Activated naive CD4-positive, alpha-beta T cell (primary cell): ENCODE measurements around the gene SIVA1.

Experiments
- DNase-seq, 4 experiments: peaks; one replicate each; lab custom pipeline; 2025; lab: John Stamatoyannopoulos, UW

Gene SIVA1

DNA sequence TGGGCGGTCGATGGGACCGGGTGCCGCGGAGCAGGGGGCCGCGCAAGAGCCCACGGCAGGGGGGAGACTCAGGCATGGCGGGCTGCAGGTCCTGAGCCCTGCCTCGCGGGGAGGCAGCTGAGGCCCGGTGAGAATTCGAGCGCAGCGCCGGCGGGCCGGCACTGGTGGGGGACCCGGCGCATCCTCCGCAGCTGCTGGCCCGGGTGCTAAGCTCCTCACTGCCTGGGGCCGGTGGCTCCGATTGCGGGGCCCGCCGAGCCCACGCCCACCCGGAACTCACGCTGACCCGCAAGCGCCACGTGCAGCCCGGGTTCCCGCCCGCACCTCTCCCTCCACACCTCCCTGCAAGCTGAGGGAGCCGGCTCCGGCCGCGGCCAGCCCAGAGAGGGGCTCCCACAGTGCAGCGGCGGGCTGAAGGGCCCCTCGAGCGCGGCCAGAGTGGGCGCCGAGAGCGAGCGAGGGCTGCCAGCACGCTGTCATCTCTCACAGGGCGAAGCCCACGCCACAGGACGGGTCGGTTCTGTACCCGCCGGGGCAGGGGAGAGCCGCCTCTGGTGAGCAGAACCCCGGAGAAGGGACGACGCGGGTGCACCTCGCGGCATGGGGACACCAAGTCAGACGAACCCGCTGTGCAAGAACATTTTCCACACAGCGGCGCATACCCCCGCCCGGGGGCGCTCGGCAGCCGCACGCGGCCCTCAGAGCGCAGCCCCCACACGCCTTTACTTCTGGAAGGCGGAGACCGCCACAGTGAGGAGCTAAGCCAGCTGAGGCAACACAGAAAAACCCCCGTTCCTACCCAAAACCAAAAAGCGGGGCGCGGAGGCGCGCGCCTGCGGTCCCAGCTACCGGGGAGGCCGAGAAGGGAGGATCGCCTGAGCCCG, 1.2 kb upstream of the SIVA1 start:
- no peak for DNase-seq

GRCh38 chr14:104752423-104752734, 568 bp upstream of the SIVA1 start:
- no peak for DNase-seq

DNA sequence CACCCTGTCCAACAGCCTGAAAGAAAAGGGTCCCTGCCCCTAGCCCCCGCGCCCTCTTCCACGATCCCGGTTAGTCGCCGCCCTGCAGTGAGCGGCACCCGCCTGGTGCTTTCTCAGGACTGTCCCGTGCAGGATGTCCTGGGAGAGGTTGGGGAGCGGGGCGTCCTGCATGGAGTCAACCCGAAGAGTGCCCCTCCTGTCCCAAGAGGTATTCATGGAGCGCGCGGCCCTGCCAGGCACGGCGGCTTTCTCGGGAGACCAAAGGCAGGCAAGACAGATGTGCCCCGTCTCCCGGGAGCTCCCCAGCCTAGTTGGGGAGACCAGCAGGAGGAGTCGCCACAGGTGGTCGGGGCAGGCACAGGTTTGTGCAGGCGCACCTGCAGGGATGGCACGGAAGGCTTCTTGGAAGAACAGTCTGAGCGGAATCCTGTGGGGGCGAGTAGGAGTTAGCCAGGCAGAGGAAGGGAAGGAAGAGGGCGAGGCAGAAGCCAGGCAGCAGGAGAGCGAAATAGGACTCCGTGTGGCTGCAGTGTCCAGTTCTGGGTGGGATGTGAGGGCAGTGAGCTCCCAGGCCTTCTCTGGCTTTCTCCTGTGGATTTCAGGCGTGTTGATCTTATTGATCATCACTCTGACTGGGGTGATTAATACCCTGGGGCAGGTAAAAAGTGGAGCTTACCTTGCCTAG, 723 bp downstream of the SIVA1 start:
- no peak for DNase-seq

DNA sequence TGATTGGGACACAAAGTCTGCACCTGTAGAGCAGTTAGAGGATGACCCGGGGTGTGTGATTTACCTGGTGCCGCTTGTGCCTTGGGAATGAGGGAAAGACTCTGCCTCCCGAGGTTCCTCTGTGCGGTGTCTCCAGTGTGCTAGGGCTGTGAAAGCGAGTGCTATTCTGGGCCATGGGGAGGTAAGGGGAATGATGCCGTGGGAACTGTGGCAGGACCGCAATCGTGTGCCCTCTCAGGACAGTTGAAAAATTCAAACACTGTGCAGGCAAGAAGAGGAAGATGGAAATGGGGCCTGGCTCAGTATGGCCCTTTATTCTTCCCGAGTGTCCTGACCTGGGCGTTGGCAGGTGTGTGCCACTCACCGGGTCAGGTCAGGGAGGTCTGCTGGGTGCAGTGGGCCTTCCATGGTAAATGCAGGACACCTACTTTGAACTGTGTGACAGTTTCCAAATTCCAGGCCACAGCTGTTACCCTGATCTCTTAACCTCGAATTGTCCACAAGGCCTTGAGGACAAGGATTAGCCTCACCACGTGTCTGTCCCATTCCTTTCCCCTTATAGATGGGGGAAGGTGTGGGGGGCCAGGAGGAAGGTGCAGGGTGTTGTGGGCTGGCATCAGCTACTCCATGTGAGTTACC, 1.4 kb downstream of the SIVA1 start:
- no peak for DNase-seq

GRCh38 chr14:104755621-104756020, 2.7 kb downstream of the SIVA1 start:
- no peak for DNase-seq

DNA sequence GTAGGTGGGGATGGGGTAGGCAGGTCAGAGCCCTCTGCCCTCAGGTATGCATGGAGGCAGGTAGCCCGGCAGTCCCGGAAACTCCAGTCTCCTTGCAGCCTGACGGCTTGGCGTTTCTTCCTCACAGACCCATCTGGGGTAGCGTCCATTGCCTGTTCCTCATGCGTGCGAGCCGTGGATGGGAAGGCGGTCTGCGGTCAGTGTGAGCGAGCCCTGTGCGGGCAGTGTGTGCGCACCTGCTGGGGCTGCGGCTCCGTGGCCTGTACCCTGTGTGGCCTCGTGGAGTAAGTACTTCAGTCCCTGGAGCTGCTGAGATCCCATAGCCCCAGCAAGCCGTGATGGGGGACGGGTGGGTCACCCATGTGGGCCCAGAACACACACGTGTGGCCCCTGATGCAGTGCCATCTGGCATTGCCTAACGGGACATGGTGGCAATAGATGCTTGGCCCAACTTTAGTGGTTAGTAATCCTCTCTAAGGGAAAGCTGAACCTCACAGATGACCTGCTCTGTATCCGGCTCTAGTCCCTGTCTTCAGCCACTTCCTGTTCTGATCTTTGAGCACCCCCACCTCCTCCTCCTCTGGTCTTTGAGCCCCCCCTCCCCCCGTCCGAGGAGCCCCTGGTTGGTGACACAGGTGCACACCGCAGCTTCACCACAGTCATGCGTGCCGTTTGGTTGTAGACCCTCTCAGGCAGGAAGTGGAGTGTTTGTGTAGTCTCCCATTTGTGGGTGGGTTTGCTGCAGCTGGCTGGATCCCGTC, 3.7 kb downstream of the SIVA1 start:
- no peak for DNase-seq

DNA sequence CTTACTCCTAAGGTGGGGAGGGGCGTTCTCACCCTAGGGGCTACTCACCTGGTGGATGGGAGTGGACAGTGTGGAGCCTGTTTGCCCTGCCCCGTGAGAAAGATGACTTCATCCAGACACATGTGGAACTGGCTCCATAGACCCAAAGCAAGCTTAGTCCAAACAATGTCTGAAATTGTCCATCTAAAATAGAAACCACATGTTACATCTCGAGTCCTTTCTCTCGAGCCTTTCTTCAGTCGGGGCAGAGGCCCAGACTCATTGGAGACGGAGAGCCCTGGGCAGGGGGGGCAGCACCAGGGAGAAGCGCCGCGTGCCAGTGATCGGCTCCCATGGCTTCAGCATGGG, 4.3 kb downstream of the SIVA1 start:
- DNase-seq: no peak

DNA sequence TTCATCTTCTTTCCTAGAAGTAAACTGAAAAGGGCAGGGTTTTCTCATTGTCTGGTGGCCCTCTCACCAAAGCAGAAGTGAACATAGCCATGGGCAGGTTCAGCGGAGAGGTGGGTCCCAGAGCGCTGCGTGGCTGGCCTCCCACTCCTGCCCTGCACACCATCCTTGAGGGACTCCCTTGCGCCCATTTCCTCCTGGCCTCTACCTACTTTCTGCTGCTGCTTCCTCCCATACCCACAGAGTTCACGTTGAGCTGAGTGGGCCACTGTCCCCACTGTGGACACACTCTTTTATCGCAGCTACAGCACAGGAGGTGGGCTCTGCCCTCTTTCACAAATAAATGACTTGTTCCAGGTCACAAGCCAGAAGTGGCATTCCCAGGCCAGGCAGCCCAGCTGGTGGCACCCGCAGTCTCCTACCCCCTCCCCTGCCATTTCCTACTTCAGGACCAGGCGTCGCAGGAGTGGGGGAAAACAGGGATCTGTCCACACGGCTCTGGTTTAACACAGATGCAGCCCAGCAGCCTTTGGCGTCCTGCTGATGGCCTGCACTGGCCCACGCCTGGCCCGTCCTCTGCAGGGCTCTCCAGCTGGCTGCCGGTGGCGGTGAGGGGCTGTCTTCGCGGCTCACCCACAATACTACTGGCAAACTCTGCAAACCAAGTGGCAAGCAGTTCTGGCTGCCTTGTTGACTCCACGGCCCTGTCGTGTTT, 4.9 kb downstream of the SIVA1 start:
- DNase-seq: no peak

DNA sequence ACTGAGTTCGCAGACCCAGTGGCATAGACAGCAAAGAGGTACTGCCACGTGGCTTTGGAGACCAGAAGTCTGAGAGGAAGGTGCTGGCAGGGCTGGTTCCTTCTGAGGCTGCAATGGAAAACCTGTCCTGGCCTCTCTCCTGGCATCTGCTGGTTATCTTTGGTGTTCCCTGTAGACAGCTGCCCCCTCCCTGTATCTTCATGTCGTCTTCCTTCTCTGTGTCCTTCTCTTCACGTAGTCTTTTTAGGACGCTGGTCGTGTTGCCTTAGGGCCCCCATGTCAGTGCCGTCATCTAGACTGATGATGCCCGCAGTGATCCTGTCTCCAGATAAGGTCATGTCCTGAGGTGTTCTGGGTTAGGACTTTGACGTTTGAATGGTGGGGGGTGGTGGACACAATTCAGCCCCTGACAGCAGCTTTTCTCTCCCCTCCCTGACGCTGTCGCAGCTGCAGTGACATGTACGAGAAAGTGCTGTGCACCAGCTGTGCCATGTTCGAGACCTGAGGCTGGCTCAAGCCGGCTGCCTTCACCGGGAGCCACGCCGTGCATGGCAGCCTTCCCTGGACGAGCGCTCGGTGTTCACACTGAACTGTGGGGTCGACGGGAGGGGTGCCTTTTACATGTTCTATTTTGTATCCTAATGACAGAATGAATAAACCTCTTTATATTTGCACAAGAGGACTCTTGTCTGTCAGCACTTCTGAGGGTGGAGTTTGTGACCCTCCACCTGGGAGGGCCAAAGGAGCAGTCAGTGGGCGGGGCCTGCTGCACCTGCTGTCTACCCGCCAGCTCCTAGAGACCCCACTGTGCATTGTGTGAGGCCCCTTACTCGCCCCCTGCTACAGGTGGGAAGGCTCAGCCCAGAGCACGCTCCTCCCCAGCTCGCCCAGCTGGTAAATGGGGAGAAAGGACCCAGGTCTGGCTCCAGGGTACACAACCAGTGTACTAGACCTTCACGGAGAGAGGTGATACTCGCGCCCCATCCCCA, 6.3 kb downstream of the SIVA1 start:
- no peak for DNase-seq

- DNase-seq: no peak
These were observed 12.6 kb downstream of the SIVA1 start for GRCh38 chr14:104765517-104765916.

GRCh38 chr14:104766256-104766862, 13.4 kb downstream of the SIVA1 start:
- DNase-seq: no peak

DNA sequence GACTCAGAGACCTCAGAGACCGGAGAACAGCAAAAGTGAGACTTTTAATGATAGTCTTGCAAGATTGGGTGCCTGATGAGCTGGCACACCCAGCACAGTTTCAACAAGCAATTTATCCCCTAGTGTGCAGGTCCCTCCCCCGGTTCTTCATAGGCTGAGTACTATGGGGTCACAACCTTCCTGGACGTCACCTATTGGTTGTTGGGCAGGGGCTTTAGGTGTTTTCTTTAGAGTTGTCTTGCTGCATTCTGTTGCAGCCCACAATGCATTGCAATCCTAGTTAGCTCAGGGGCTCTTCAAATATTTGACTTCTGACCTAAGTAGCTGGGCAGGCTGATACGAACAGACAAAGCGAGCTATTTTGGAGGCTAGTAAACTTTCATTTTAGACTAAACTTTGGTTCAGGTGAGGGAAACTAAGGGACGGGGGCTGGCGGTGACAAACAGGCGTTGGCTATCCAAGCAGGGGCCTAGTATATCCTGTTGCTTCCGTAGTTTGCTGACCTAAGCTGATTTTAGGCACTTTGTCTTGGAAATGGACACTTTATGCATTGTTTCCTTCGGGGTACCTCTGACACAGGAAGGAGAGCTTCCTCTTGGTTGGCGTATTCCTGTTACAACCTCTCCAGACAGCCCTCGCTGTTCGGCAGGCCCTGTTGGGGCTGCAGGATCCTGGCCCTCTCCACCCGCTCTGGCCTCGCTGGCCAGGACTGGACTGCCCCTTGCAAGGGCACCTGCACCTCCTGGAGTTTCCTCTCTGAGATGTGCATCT, 14.1 kb downstream of the SIVA1 start:
- no peak for DNase-seq

DNA sequence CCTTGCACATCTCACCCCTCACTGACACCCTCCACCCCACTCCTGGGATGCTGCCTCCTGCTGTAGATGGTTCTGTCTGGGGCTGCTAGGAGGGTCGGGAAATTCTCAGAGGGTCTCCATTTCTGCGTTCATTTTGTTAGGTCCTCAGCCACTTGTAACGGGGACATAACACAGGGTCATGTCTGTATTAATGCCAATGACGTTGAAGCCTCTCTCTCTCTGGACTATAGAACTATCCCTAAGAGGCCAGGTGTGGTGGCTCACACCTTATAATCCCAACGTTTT, 14.6 kb downstream of the SIVA1 start:
- no peak for DNase-seq

DNA sequence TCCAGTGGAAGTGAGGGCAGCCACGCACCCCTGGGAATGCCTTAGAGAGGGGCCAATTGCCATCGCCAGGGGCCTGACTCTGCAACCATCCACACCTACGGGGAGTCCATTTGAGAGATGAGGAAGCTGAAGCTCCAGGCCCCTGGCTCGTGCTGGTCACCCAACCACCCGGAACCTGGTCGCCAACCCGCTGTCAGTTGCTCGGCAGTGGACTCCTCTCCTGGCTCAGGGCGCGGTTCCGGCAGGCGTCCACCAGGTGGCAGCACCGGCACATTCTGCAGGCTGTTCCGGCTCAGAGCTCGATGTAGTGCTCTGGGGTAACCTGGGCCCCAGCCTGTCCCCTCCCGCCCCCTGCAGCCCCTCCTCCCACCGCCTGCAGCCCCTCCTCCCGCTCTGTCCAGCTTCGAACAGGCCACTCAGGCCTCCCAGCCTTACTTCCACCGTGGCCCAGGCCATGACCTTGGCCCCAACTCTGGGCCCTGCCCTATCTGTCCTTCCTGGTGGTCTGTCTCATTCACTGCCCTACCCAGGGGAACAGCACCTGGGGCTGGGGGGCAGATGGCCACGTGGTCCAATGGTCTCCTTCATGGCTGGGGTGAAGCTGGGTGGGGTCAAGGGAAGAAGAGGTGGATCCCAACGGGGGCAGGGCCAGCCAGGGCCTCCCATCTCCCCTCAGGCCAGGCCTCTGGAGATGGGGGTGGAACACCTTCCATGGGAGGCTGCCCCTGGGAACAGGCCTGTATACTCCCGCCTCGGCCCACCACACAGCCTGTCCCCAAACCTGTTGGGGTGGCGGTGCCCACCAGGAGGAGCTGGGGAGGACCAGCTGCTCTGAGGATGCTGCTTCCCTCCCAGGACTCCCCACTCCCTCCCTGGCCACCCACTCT, 15.7 kb downstream of the SIVA1 start:
- DNase-seq: peak; percentile 85 to 96 (median 91)

GRCh38 chr14:104769324-104770071, 16.6 kb downstream of the SIVA1 start:
- DNase-seq: no peak

GRCh38 chr14:104770072-104770579, 17.2 kb downstream of the SIVA1 start:
- DNase-seq: no peak

- DNase-seq: no peak
These were observed 17.9 kb downstream of the SIVA1 start for GRCh38 chr14:104770851-104771272.

DNA sequence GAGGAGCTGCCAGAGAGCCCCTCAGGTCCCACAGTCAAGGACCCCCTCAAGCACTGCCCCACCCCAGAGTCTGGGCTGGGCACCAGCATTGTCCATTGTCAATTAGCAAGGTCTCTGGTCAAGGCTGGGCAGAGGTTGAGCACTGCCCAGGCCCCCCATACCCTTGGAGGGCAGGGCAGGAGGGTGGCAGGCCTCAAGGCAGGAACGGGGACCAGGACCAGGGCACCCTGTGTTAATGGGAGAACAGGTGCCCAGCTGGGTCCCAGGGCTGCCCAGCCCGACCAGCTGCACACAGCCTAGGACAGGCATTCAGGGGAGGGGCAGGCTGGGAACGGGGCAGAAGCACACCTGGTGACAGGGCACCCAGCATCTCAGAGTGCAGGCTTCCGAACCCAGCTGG, 18.4 kb downstream of the SIVA1 start:
- no peak for DNase-seq
